IPS-18a (cell line): ENCODE results near the gene SCML1.

Experiments used
- H3K27ac ChIP-seq: one replicate; pipeline ENCODE4 v1.5.1; 2013; ENCODE audit warnings: low read length
- H3K27me3 ChIP-seq: one replicate; pipeline ENCODE4 v1.6.1; 2013; ENCODE audit warnings: mild to moderate bottlenecking, low read length; ENCODE audit not compliant: control insufficient read depth, insufficient read depth
- H3K36me3 ChIP-seq: one replicate; pipeline ENCODE4 v1.6.1; 2013; ENCODE audit warnings: low read depth, low read length; ENCODE audit not compliant: control insufficient read depth
- H3K4me1 ChIP-seq: one replicate; pipeline ENCODE4 v1.6.1; 2013; ENCODE audit warnings: low read depth, low read length; ENCODE audit not compliant: control insufficient read depth
- H3K4me3 ChIP-seq: one replicate; pipeline ENCODE4 v1.5.1; 2013; ENCODE audit warnings: low read length
- H3K9ac ChIP-seq: one replicate; pipeline ENCODE4 v1.6.1; 2013; ENCODE audit warnings: mild to moderate bottlenecking, low read length, moderate library complexity
- H3K9me3 ChIP-seq: one replicate; pipeline ENCODE4 v1.6.1; 2013; ENCODE audit warnings: low read depth, low read length; ENCODE audit not compliant: control insufficient read depth

Gene SCML1

GRCh38 chrX:17740137-17741122 is 3.1 kb downstream of the SCML1 start:
- Histone ChIP-seq H3K27me3 (peaks cover 34% of the 10 kb centered on the region), H3K27ac (no peak overlapping the region), H3K4me1 (peaks cover 8% of the 10 kb centered on the region), H3K9me3 (no peaks in the 10 kb centered on the region), H3K36me3 (no peaks in the 10 kb centered on the region), H3K9ac (no peak overlapping the region), H3K4me3 (no peak overlapping the region)

GRCh38 chrX:17741123-17741511 is 3.8 kb downstream of the SCML1 start:
- Histone ChIP-seq H3K27ac (no peak overlapping the region), H3K4me1 (peaks cover 8% of the 10 kb centered on the region), H3K27me3 (peaks cover 34% of the 10 kb centered on the region), H3K9ac (no peak overlapping the region), H3K4me3 (no peak overlapping the region), H3K9me3 (no peaks in the 10 kb centered on the region), H3K36me3 (no peaks in the 10 kb centered on the region)

- H3K27me3 ChIP-seq: peaks cover 19% of the 10 kb centered on the region
- H3K27ac ChIP-seq: no peak overlapping the region
- no peak overlapping the region for H3K9ac ChIP-seq
- no peak overlapping the region for H3K4me3 ChIP-seq
- no peaks in the 10 kb centered on the region for H3K36me3 ChIP-seq
- no peaks in the 10 kb centered on the region for H3K9me3 ChIP-seq
- H3K4me1 ChIP-seq: peaks cover 3% of the 10 kb centered on the region
These were observed 6.6 kb downstream of the SCML1 start for GRCh38 chrX:17743913-17744312.

DNA sequence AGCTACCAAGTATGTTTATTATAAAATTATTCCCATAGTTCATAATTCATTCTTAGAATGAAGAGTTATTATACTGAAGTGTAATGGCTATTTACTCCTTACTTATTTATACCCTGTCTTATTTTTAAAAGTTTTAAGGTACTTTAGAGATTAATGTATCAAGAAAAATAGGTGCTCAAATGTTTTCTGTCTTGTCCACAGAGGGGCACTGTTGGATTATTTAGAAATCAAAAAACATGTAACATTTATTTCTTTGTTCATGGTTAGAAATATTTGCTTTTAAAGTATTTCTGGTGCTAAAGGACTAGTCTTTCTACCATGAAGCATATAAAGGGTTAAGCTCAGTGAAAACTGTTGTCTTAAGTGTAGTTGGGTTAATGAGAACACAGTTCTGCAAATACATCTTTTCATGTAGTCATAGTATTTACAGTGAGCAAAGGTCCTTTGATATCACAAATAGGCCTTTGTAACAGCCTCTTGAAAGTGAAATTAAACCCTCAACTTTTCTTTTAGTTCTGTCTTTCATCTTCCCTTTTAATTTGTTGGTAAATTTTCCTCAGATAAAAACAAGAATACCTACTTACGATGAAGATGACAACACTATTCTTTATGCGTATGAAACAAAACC is 7.7 kb downstream of the SCML1 start:
- Histone ChIP-seq H3K27ac (no peak overlapping the region), H3K4me1 (peaks cover 3% of the 10 kb centered on the region), H3K27me3 (peaks cover 8% of the 10 kb centered on the region), H3K36me3 (no peaks in the 10 kb centered on the region), H3K9ac (no peak overlapping the region), H3K4me3 (no peak overlapping the region), H3K9me3 (no peaks in the 10 kb centered on the region)

DNA sequence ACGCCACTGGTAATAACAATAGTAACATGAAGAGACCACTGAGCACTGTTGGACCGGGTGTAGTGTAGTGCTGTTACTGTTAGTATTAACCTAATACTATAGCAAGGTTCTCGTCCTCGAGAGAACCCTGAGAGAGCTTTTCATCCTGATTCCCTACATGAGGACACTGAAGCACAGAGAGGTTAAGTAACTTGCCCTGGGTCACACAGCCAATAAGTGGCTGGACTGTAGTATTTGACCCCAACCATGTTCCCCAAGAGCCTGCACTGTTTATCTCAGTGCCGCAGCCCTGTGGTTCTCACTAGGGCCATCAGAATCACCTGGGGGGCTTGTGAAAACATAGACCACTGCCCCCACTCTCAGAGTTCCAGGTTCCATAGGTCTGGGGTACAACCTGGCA is 10.4 kb downstream of the SCML1 start:
- Histone ChIP-seq H3K9me3 (no peaks in the 10 kb centered on the region), H3K4me3 (no peak overlapping the region), H3K27ac (no peak overlapping the region), H3K9ac (no peak overlapping the region), H3K36me3 (no peaks in the 10 kb centered on the region), H3K27me3 (no peaks in the 10 kb centered on the region), H3K4me1 (no peaks in the 10 kb centered on the region)

DNA sequence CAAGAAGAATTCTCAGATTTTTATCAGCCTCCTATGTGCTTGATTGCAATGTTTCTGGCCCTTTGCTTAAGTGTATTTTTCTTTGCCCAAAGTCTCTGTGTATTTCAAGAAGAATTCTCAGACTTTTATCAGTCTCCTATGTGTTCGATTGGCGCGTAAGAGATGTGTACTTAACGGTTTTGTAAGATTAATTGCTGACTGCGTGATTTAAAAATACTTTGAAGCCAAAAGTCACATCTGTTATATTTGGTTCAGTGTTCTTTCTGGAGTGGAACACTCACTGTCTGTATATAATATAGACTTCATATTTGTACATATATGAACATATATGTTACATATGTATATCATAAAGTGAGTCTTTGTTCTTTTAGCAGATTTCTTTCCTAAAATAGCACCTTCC is 11.4 kb downstream of the SCML1 start:
- Histone ChIP-seq H3K9ac (no peak overlapping the region), H3K4me3 (no peak overlapping the region), H3K4me1 (no peaks in the 10 kb centered on the region), H3K36me3 (no peaks in the 10 kb centered on the region), H3K27ac (no peak overlapping the region), H3K9me3 (no peaks in the 10 kb centered on the region), H3K27me3 (no peaks in the 10 kb centered on the region)

DNA sequence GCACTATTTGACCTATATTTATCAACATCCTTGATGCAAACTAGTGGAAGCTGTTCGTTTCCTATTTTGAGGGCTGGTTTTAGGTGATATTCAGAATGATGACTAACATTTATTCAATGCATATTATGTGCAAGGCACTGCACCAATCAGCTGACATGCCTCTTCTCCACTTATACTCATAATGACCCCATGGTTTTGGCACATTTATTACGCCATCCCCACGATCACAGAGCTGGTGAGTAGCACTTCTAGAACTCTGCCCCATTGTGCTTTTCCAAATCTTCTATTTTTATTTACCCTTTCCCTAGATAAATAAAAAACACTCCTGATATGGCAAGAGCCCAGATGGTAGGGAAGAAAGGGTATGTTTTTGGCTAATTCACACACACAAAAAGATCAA is 13.1 kb downstream of the SCML1 start:
- Histone ChIP-seq H3K27ac (no peak overlapping the region), H3K4me3 (no peak overlapping the region), H3K9ac (no peak overlapping the region), H3K36me3 (no peaks in the 10 kb centered on the region), H3K9me3 (no peaks in the 10 kb centered on the region), H3K4me1 (no peaks in the 10 kb centered on the region), H3K27me3 (no peaks in the 10 kb centered on the region)

DNA sequence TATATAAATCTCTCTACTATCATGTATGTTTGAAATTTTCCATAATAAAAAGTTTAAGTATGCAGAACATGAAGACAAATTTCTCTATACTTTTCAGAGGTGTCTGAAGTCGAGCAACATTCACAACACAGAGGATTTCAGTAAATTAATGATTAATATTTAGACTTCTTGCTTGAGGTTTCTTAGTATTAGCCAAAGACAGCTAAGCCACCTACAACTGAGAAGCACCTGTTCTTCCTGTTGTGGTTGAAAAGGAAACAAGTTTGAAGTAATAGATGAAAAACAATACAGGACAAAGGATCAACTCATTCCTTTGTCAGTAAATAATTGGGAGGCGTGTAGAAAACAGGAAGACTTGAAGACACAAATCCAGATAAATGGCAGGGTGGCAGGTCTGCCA is 21.1 kb downstream of the SCML1 start:
- Histone ChIP-seq H3K27ac (no peak overlapping the region), H3K36me3 (no peaks in the 10 kb centered on the region), H3K4me3 (no peak overlapping the region), H3K9me3 (no peaks in the 10 kb centered on the region), H3K9ac (no peak overlapping the region), H3K27me3 (no peaks in the 10 kb centered on the region), H3K4me1 (no peaks in the 10 kb centered on the region)

- H3K36me3 ChIP-seq: no peaks in the 10 kb centered on the region
- no peak overlapping the region for H3K9ac ChIP-seq
- no peaks in the 10 kb centered on the region for H3K27me3 ChIP-seq
- H3K4me1 ChIP-seq: no peaks in the 10 kb centered on the region
- H3K27ac ChIP-seq: no peak overlapping the region
- no peak overlapping the region for H3K4me3 ChIP-seq
- no peaks in the 10 kb centered on the region for H3K9me3 ChIP-seq
These were observed 22.7 kb downstream of the SCML1 start for GRCh38 chrX:17759990-17760389.

GRCh38 chrX:17767734-17768133 is 30.4 kb downstream of the SCML1 start:
- no peak overlapping the region for H3K27ac ChIP-seq
- no peaks in the 10 kb centered on the region for H3K36me3 ChIP-seq
- H3K9me3 ChIP-seq: no peaks in the 10 kb centered on the region
- no peak overlapping the region for H3K9ac ChIP-seq
- H3K4me3 ChIP-seq: no peak overlapping the region
- H3K27me3 ChIP-seq: no peaks in the 10 kb centered on the region
- no peaks in the 10 kb centered on the region for H3K4me1 ChIP-seq

DNA sequence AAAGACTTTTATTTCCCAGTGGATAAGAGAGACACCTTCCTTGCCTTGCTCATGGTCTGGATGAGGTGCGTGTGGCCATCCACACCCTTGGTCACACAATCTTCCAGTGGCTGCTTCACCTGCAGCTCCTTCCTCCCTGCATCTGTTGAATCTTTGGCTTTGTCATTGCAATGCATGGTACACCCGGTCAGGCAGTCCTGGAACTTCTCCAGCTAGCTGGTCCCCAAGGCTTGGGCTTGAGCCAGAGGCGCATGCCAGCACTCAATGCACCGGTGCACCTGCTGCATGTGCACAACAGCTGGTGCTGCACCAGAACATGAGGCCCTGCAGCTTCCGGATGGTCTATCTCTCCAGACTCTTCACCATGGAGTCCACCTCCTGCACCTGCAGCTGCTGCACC is 31.7 kb downstream of the SCML1 start:
- Histone ChIP-seq H3K36me3 (no peaks in the 10 kb centered on the region), H3K27ac (no peak overlapping the region), H3K4me1 (no peaks in the 10 kb centered on the region), H3K4me3 (no peak overlapping the region), H3K9me3 (no peaks in the 10 kb centered on the region), H3K27me3 (no peaks in the 10 kb centered on the region), H3K9ac (no peak overlapping the region)
